Measurements from ENCODE around the gene LILRA2. TPM values are rescaled to one million over a fixed set of nuclear protein-coding genes. Genes with fewer than 3 reads are reported as not detected.

The LILRA2 gene
- total RNA-seq, 4 donors from 2014 or later, result 1.7 to 5.4 (median 4.3) TPM

- TF ChIP-seq POLR2A (IDR thresholded peaks at IDR 0.05) (no peak), CTCF (IDR thresholded peaks at IDR 0.05) (no peak), EP300 (IDR thresholded peaks at IDR 0.05) (no peak)
- Histone ChIP-seq H3K36me3 (no peaks in the 10 kb centered on the region), H3K27me3 (no peaks in the 10 kb centered on the region), H3K4me3 (no peak overlapping the region), H3K27ac (no peak overlapping the region), H3K9me3 (no peaks in the 10 kb centered on the region), H3K4me1 (no peaks in the 10 kb centered on the region)
- DNase-seq (ENCODE audit: low spot score in 2 of 2), result no peak
- WGBS, 2 donors, result 77 to 82% methylated on average over 8 of the region's 8 CpGs
These were observed 40.1 kb upstream of the LILRA2 start for GRCh38 chr19:54533476-54533875.

DNA sequence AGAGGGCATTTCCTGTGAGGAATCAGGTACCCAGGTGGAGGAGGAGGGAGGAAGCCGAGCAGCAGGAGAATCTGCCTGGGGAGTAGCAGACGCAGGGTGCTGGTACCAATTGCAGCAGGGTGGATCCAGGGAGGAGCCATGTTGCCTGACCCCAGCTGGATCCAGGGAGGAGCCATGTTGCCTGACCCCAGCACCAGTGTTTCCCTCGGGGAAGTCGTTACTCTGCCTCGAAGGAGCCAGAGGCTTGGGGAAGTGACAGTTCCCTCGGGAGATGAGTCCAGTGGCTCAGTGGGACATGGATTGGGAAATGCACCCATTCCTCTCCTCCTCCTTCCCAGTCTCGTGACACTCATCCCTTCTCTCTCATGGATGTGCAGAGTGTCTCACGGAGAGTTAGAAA lies 39.4 kb upstream of the LILRA2 start:
- Histone ChIP-seq H3K27ac (no peak overlapping the region), H3K27me3 (no peaks in the 10 kb centered on the region), H3K36me3 (no peaks in the 10 kb centered on the region), H3K4me1 (no peaks in the 10 kb centered on the region), H3K4me3 (no peak overlapping the region), H3K9me3 (no peaks in the 10 kb centered on the region)
- TF ChIP-seq EP300 (IDR thresholded peaks at IDR 0.05) (no peak), POLR2A (IDR thresholded peaks at IDR 0.05) (no peak), CTCF (IDR thresholded peaks at IDR 0.05) (no peak)
- WGBS, 2 donors, result 59 to 72% methylated on average over 8 of the region's 8 CpGs
- no peak for DNase-seq (ENCODE audit: low spot score in 2 of 2)

DNA sequence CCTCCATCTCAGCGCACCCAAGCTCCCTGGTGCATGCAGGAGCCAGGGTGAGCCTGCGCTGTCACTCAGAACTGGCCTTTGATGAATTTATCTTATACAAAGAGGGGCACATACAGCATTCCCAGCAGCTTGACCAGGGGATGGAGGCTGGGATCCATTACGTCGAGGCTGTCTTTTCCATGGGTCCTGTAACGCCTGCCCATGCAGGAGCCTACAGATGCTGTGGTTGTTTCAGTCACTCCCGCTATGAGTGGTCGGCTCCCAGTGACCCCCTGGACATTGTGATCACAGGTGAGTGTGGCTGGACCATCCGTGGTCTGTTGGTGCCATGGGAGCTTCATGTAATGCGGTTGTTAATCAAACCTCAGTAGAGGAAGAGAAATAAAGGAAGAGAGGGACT lies 38.0 kb upstream of the LILRA2 start:
- Histone ChIP-seq H3K9me3 (peaks cover 0 to 3% (median 0%) of the 10 kb centered on the region in 4 donors), H3K27me3 (no peaks in the 10 kb centered on the region), H3K27ac (no peak overlapping the region), H3K4me3 (no peak overlapping the region), H3K36me3 (no peaks in the 10 kb centered on the region), H3K4me1 (no peaks in the 10 kb centered on the region)
- TF ChIP-seq POLR2A (IDR thresholded peaks at IDR 0.05), result no peak
- no peak for TF ChIP-seq CTCF (IDR thresholded peaks at IDR 0.05)
- no peak for TF ChIP-seq EP300 (IDR thresholded peaks at IDR 0.05)
- 87 to 91% methylated on average over 9 of the region's 9 CpGs for WGBS, 2 donors
- no peak for DNase-seq (ENCODE audit: low spot score in 2 of 2)

- 80 to 82% methylated on average over 8 to 9 of the region's 9 CpGs for WGBS, 2 donors
- H3K9me3 ChIP-seq, result peaks cover 0 to 3% (median 0%) of the 10 kb centered on the region in 4 donors
- H3K27me3 ChIP-seq, result no peaks in the 10 kb centered on the region
- no peak for DNase-seq (ENCODE audit: low spot score in 2 of 2)
- H3K4me3 ChIP-seq, result no peak overlapping the region
- no peaks in the 10 kb centered on the region for H3K4me1 ChIP-seq
- H3K27ac ChIP-seq, result no peak overlapping the region
- TF ChIP-seq POLR2A (IDR thresholded peaks at IDR 0.05), result no peak
- no peak for TF ChIP-seq CTCF (IDR thresholded peaks at IDR 0.05)
- no peak for TF ChIP-seq EP300 (IDR thresholded peaks at IDR 0.05)
- H3K36me3 ChIP-seq, result no peaks in the 10 kb centered on the region
These were observed 36.6 kb upstream of the LILRA2 start for GRCh38 chr19:54536956-54537355.

- Histone ChIP-seq H3K4me3 (no peak overlapping the region), H3K4me1 (no peaks in the 10 kb centered on the region), H3K36me3 (no peaks in the 10 kb centered on the region), H3K9me3 (peaks cover 0 to 3% (median 0%) of the 10 kb centered on the region in 4 donors), H3K27ac (no peak overlapping the region), H3K27me3 (no peaks in the 10 kb centered on the region)
- DNase-seq (ENCODE audit: low spot score in 2 of 2), result no peak
- WGBS, 2 donors, result 42 to 46% methylated on average over 2 of the region's 2 CpGs
- TF ChIP-seq EP300 (IDR thresholded peaks at IDR 0.05) (no peak), CTCF (IDR thresholded peaks at IDR 0.05) (no peak), POLR2A (IDR thresholded peaks at IDR 0.05) (no peak)
These were observed 31.9 kb upstream of the LILRA2 start for GRCh38 chr19:54541712-54542111.

Data from tibial nerve (tissue), 4 donors.